HFFc6 (cell line): ENCODE results near the gene CORO1C. TPM values are rescaled to one million over a fixed set of nuclear protein-coding genes. Genes with fewer than 3 reads are reported as not detected.

Source experiments
- DNase-seq: peaks from one replicate; pipeline ENCODE4 v3.0.0-alpha.2; 2018
- H3K27ac Mint-ChIP-seq: 2 replicates; pipeline ENCODE4 v1.8.0; 2020; ENCODE audit warnings: mild to moderate bottlenecking, mixed read lengths
- H3K27me3 Mint-ChIP-seq: 2 replicates; pipeline ENCODE4 v1.8.0; 2021; ENCODE audit warnings: mild to moderate bottlenecking, moderate library complexity, mixed read lengths; ENCODE audit not compliant: insufficient read depth
- H3K36me3 Mint-ChIP-seq: 2 replicates; pipeline ENCODE4 v1.8.0; 2021; ENCODE audit warnings: low read depth, mixed read lengths
- H3K4me1 Mint-ChIP-seq: 2 replicates; pipeline ENCODE4 v1.8.0; 2020; ENCODE audit warnings: low read depth, mixed read lengths
- H3K4me3 Mint-ChIP-seq: 2 replicates; pipeline ENCODE4 v1.8.0; 2020; ENCODE audit warnings: mild to moderate bottlenecking, moderate library complexity, mixed read lengths
- H3K9me3 Mint-ChIP-seq: 2 replicates; pipeline ENCODE4 v1.8.0; 2020; ENCODE audit warnings: mild to moderate bottlenecking, mixed read lengths
- total RNA-seq, 6 experiments: library from RNA; stranded (reverse); fragmentation: NEBNext Ultra II Directional; extraction: Animal tissue kit (Norgen Biotek cat#: 25700); gene quantifications; 2 replicates in 1 of 6; 3 replicates in 5 of 6; pipeline ENCODE4 v1.2.3, GENCODE V29; 2021
- TF ChIP-seq, protein P1 (sequence below): fragments of 200-600 bp; sonication (generic); IDR thresholded peaks from 2 replicates; pipeline ENCODE4 v1.5.0; 2021; ENCODE audit warnings: antibody characterized with exemption, mild to moderate bottlenecking

The CORO1C gene
- total RNA-seq, 6 experiments from 2014 or later = 541 to 709 (median 649) TPM

DNA sequence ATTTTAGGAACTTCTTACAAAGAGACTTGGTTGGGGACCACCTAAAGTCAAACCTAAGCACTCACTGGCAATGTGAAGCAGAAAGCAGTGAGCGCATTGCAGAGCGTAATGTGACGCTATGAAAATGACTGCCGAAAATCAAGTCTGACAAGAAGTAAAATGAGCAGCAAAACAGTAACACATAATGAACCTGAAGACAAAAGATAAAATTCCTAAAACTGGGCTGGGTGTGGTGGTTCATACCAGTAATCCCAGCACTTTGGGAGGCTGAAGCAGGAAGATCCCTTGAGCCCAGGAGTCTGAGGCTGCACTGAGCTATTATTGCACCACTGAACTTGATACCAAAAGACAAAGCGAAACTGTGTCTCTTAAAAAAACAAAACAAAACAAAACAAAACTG lies 16.5 kb downstream of the CORO1C start:
- H3K4me1 Mint-ChIP-seq = peaks cover 82% of the 10 kb centered on the region
- H3K27me3 Mint-ChIP-seq = no peaks in the 10 kb centered on the region; the same call in 1 of the 2 replicates
- TF ChIP-seq, protein P1, sequence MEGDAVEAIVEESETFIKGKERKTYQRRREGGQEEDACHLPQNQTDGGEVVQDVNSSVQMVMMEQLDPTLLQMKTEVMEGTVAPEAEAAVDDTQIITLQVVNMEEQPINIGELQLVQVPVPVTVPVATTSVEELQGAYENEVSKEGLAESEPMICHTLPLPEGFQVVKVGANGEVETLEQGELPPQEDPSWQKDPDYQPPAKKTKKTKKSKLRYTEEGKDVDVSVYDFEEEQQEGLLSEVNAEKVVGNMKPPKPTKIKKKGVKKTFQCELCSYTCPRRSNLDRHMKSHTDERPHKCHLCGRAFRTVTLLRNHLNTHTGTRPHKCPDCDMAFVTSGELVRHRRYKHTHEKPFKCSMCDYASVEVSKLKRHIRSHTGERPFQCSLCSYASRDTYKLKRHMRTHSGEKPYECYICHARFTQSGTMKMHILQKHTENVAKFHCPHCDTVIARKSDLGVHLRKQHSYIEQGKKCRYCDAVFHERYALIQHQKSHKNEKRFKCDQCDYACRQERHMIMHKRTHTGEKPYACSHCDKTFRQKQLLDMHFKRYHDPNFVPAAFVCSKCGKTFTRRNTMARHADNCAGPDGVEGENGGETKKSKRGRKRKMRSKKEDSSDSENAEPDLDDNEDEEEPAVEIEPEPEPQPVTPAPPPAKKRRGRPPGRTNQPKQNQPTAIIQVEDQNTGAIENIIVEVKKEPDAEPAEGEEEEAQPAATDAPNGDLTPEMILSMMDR = no peak
- H3K27ac Mint-ChIP-seq = peak overlapping the region; percentile 2; the same call in 1 of the 2 replicates
- H3K4me3 Mint-ChIP-seq = peak overlapping the region; percentile 19
- H3K36me3 Mint-ChIP-seq = peaks cover 48% of the 10 kb centered on the region
- DNase-seq = no peak
- H3K9me3 Mint-ChIP-seq = no peaks in the 10 kb centered on the region

DNA sequence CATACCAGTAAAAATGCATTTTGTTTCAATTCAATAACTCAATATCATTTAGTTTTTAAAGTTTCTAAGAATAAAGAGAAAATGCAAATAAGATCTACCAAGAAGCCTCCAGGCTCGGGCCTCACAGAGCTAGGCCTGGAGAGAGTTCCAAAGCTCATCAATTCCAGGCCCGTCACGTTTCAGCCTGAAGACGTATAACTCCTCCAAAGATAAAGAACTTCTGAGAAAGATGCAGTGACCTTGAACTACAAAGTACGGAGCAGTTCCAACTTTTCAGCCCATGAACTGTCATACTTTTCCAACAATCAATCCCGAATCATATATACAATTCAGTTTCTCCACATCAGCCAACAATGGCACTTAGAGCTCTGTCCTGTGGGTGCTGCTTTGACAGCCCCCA lies 17.8 kb downstream of the CORO1C start:
- peak overlapping the region; percentile 15 for H3K27ac Mint-ChIP-seq
- TF ChIP-seq, protein P1 = no peak
- H3K4me1 Mint-ChIP-seq = peaks cover 75% of the 10 kb centered on the region
- peak overlapping the region; percentile 27; the same call in 1 of the 2 replicates for H3K4me3 Mint-ChIP-seq
- no peaks in the 10 kb centered on the region for H3K9me3 Mint-ChIP-seq
- DNase-seq = no peak
- peaks cover 40% of the 10 kb centered on the region for H3K36me3 Mint-ChIP-seq
- H3K27me3 Mint-ChIP-seq = no peaks in the 10 kb centered on the region; the same call in 1 of the 2 replicates

DNA sequence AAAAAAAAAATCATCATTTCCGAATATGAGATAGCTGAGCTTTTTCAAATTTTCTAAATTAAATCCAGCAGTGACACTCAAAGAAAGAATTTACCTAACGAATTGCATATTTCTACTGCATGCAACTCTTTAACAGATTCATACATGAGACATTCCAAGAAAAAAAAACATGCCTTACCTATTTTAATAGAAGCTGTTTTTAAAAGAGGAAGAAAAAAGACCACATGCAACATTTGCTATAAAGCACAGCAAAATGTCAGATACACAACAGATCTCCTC lies 18.5 kb downstream of the CORO1C start:
- DNase-seq = no peak
- H3K27me3 Mint-ChIP-seq = no peaks in the 10 kb centered on the region; the same call in 1 of the 2 replicates
- peaks cover 77% of the 10 kb centered on the region for H3K4me1 Mint-ChIP-seq
- peak overlapping the region; percentile 27 for H3K4me3 Mint-ChIP-seq
- H3K36me3 Mint-ChIP-seq = peaks cover 38% of the 10 kb centered on the region
- TF ChIP-seq, protein P1 = no peak
- no peaks in the 10 kb centered on the region for H3K9me3 Mint-ChIP-seq
- peak overlapping the region; percentile 15 for H3K27ac Mint-ChIP-seq

DNA sequence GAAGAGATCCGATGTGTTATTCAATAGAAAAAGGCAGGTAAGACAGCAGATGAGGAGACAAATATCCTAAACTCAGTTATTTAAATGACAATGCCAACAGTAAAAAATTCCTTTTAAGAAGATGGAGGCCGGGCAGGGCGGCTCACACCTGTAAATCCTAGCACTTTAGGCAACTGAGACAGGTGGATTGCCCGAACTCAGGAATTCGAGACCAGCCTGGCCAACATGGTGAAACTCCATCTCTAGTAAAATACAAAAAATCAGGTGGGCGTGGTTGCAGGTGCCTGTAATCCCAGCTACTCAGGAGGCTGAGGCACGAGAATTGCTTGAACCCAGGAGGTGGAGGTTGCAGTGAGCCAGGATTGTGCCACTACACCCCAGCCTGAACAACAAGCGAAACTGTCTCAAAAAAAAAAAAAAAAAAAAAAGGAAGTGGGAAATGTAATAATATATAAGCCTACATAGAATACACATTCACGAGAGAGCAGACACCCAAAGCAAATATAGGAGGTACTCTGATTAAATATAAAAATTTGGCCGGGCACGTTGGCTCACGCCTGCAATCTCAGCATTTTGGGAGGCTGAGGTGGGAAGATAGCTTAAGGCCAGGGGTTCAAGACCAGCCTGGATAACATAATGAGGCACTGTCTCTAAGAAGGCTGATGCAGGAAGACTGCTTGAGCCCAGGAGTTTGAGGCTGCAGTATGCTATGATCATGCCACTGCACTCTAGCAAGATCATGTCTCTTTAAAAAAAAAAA lies 19.0 kb downstream of the CORO1C start:
- TF ChIP-seq, protein P1 = no peak
- DNase-seq = no peak
- Mint-ChIP-seq H3K36me3 (peaks cover 37% of the 10 kb centered on the region), H3K27ac (peak overlapping the region; percentile 46), H3K9me3 (no peaks in the 10 kb centered on the region), H3K4me1 (peaks cover 79% of the 10 kb centered on the region), H3K4me3 (peak overlapping the region; percentile 61), H3K27me3 (no peaks in the 10 kb centered on the region; the same call in 1 of the 2 replicates)

DNA sequence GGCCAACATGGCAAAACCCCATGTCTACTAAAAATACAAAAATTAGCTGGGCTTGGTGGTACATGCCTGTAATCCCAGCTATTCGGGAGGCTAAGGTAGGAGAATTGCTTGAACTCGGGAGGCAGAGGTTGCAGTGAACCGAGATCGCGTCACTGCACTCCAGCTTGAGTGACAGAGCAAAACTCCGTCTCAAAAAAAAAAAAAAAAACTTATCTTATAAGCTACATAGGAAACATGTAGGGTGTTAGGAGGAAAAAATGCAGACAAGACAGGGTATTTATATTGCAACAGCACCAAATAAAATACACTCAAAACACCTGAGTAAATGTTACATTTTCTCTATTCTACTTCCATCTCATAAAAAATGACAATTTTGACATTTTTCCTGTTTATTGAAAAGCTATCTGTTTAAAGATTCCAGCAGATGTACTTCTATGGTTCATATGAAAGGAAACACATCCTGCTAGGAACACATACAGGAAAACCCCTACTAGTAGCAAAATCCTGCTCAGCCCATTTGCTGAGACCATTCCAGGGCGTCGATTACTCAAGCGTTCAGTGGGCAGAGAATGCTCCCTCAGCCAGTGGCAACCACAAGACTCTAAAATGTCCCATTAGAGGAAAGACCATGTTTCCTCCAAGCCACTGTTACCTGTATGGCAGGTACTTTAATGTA lies 19.7 kb downstream of the CORO1C start:
- Mint-ChIP-seq H3K4me1 (peaks cover 79% of the 10 kb centered on the region), H3K27ac (peak overlapping the region; percentile 46; the same call in 1 of the 2 replicates), H3K4me3 (peak overlapping the region; percentile 61), H3K9me3 (no peaks in the 10 kb centered on the region), H3K27me3 (no peaks in the 10 kb centered on the region; the same call in 1 of the 2 replicates), H3K36me3 (peaks cover 37% of the 10 kb centered on the region)
- no peak for DNase-seq
- TF ChIP-seq, protein P1 = no peak
